GM18508 (cell line): ENCODE results near the gene TYROBP.
"Not testable (repeated sequence)": the region's sequence is repeated elsewhere in the genome, so short reads cannot be mapped to it uniquely, and the experiment has no call there.

Source experiments
- ATAC-seq: cut with Tn5 transposase; IDR thresholded peaks from one replicate; pipeline ENCODE4 v1.9.1; 2021; ENCODE audit warnings: moderate number of reproducible peaks; ENCODE audit not compliant: insufficient read depth, unreplicated experiment

TYROBP gene

DNA sequence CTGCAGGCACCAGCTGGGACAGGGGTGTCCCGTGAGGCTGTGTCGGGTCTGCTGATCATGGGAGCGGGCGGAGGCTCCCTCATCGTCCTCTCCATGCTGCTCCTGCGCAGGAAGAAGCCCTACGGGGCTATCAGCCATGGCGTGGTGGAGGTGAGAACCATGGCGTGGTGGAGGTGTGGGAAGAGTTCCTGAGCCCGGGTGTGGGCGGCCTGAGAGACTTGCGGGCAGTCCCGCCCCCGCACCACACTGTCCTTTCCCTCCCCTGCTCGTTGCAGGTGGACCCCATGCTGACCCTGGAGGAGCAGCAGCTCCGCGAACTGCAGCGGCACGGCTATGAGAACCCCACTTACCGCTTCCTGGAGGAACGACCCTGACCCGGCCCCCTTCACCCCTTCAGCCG is 29.0 kb downstream of the TYROBP start:
- no peak for ATAC-seq

DNA sequence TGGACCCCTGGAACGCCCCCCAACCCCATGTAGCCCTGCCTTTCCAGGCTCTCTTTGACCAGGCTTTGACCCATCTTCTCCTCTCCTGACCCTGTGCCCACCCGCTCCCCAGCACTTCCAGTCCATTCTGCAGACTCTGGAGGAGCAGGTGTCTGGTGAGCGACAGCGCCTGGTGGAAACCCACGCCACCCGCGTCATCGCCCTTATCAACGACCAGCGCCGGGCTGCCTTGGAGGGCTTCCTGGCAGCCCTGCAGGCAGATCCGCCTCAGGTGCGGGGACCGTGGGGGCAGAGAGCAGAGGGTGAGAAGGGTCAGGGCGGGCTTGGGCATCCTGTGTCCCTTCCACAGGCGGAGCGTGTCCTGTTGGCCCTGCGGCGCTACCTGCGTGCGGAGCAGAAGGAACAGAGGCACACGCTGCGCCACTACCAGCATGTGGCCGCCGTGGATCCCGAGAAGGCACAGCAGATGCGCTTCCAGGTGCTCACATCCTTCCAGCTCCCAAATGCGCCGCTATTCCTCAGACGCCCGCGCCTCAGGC is 33.6 kb downstream of the TYROBP start:
- ATAC-seq, result no peak

DNA sequence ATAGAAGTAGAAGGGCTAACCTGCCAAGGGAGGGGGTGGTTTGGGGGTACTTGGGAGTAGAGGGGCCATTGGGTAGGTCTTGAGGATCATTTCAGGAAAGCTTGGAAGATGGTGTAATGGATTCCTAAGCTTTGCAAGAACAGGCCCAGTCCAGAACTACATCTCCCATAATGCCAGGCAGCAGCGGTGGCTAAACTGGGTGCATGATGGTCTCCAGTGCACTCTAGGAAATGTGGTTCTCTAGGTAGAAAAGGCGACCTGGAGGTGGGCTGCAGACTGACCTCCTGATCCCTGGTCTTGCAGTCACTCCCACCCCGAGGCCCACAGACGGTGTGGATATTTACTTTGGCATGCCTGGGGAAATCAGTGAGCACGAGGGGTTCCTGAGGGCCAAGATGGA is 35.9 kb downstream of the TYROBP start:
- ATAC-seq, result no peak

DNA sequence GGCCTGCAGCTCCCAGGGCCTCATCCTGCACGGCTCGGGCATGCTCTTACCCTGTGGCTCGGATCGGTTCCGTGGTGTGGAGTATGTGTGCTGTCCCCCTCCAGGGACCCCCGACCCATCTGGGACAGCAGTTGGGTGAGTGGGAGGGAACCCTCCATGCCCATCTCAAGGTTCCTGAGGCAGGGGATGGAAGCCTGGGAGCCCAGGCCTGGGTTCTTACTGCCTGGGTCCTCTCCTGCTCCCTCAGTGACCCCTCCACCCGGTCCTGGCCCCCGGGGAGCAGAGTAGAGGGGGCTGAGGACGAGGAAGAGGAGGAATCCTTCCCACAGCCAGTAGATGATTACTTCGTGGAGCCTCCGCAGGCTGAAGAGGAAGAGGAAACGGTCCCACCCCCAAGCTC is 36.5 kb downstream of the TYROBP start:
- no peak for ATAC-seq

DNA sequence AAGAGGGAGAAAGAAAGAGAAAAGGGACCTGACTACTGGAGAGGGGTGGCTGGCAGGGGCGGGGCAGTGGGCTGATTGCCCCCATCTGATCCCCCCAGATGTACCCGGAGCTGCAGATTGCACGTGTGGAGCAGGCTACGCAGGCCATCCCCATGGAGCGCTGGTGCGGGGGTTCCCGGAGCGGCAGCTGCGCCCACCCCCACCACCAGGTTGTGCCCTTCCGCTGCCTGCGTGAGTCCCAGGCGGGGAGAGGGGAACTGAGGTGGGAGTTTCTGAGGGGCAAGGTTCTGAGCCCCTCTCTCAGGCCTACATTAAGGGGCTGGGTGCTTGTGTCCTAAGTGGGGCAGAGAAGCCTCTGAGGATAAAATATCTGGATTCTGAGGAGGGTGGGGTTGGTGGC is 37.3 kb downstream of the TYROBP start:
- ATAC-seq, result no peak

DNA sequence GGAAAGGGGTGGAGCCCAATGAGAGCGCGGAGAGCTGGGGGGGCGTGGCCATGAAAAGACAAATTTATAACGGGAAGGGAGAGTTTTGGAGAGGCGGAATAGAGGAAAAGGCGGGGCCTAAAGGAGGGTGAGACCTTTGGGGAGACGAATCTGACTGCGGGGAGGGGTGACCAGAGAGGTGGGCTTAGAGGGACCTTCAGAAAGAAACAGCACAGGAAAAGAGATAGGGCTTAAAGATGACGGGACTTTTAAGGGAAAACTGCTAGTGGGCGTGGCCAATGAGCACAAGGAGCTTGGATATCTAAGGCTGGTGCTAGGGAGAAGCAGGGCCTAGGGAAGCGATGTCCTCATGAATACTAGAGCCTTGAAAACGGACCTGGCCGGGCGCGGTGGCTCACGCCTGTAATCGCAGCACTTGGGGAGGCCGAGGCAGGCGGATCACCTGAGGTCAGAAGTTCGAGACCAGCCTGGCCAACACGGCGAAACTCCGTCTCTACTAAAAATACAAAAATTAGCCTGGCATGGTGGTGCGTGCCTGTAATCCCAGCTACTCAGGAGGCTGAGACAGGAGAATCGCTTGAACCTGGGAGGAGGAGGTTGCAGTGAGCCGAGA is 37.9 kb downstream of the TYROBP start:
- not testable (repeated sequence) for ATAC-seq

DNA sequence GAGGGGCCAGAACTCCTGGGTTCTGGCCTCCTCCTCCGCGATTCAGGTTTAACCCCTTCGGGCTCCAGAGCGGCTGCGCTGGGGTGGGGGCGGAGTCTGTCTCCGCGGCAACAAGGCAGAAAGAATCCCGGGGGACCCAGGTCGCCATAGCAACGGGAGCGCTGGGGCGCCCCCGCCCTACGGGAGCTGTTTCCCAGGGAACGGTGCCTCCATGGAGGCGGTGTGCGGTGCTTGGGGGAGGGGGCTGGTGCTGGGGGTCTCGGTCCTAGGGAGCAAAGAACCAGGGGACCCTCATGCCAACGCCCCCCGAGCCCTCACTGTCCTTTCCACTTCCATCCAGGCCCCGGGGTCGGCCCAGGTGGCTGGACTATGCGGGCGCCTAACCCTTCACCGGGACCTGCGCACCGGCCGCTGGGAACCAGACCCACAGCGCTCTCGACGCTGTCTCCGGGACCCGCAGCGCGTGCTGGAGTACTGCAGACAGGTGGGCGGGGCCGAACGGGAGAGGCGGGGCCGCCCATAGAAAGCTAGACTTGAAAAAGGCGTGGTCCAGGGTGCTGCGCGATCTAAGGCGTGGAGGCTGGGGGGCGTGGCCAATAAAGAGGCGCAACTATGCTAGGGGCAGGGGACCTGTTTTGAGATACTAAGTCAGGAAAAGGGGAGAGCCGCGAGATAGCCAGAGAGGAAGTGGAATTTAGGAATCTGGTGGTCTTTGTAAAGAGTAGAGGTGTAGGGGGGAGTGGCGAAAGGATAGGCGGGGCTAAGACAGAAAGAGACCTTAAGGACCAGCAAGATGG is 38.6 kb downstream of the TYROBP start:
- ATAC-seq, result no peak

DNA sequence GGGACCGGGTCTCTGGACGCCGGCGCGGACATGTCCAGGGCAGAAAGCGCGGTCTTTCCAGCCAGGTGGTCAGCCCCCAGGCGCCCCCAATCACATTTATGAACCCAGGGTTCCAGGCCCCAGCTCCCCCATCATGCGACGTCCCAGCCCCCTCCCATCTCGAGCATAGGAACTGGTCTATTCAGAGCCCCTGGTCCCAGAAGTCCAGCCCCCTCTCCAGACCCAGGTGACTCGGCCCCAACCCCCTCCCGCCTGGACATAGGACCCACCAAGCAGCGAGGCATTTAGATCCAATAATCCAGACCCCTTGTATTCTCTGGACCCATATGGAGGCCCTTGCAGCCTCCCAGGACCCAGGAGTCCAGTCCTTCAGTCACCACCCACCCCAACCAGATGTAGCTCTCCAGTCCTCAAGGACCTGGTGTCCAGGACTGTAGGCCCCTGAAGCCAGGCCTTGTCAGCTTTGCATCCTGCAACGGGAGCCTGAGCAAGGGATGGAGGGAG is 39.2 kb downstream of the TYROBP start:
- ATAC-seq, result no peak

DNA sequence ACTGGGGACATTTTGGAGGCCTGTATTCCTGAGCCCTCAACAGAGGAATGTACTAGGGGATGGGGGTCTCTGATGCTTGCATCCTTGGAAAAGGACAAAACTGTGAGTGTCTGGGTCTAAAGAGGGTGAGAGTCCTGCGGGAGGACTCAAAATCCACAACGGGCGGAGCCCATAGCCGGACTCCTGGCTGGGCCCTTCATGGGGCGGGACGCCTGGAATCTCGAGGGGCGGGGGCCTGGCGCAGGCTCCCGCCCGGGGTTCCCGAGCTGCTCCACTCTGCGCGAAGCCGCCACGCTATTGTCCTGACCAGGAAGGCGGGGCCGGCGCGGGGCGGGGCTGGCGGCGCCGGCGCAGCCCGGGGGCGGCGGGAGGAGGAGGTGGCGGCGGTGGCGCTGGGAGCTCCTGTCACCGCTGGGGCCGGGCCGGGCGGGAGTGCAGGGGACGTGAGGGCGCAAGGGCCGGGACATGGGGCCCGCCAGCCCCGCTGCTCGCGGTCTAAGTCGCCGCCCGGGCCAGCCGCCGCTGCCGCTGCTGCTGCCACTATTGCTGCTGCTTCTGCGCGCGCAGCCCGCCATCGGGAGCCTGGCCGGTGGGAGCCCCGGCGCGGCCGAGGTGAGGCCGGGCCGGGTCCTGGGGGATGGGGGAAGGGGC is 39.8 kb downstream of the TYROBP start, which contains the start of gene APLP1:
Gene APLP1 (plus strand): TSS at position 403 of the 651 bp plus-strand sequence. CDS start 63 bp downstream, at position 466.
- no peak for ATAC-seq

DNA sequence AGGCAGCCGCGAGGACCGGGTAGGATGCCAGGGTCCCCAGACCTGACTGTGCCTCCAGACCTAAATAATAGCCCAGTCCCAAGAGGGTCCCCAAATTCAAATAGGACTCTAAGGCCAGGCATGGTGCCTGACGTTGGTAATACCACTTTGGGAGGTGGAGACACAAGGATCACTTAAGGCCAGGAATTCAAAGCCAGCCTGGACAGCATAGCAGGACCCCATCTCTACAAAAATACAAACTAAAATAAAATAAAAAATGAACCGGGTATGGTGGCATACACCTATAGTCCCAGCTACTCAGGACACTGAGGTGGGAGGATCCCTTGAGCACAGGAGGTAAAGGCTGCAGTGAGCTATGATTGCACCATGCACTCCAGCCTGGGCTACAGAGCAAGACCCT is 45.1 kb downstream of the TYROBP start:
- no peak for ATAC-seq

DNA sequence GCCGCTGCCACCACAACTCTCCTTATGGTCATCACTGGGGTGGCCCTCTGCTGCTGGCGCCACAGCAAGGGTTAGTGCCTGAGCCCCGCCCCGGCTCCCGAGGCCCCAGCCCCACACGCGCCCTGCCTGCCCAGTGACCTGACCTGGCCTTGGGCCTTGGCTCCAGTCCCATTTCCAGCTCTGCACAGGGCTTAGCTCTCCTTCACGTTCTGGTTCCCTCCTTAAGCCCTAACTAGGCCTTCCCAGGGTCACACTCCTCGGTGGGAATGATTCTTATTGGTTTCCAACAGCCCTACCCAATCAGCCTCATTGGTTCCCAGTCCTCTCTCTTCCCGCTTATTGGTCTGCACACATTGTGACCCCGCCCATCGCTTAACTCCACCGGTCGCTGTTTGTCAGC is 45.6 kb downstream of the TYROBP start:
- no peak for ATAC-seq

DNA sequence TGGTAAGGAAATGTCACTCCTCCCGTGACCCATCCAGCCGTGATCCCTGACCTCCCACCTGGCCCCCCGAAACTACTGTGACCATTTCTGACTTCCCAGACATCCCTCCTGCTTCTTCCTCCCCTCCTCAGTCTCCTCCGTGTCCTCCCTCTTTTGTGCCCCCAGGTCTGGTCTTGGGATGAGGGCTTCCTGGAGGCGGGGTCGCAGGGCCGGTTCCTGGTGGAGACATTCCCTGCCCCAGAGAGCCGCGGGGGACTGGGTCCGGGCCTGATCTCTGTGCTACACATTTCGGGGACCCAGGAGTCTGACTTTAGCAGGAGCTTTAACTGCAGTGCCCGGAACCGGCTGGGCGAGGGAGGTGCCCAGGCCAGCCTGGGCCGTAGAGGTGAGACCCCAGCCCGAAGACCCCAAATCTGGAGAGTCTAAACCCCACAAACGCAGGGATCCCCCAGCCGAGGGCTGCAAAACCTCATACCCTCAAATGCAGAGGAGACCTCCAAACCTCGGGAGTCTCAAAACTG is 46.4 kb downstream of the TYROBP start:
- no peak for ATAC-seq

DNA sequence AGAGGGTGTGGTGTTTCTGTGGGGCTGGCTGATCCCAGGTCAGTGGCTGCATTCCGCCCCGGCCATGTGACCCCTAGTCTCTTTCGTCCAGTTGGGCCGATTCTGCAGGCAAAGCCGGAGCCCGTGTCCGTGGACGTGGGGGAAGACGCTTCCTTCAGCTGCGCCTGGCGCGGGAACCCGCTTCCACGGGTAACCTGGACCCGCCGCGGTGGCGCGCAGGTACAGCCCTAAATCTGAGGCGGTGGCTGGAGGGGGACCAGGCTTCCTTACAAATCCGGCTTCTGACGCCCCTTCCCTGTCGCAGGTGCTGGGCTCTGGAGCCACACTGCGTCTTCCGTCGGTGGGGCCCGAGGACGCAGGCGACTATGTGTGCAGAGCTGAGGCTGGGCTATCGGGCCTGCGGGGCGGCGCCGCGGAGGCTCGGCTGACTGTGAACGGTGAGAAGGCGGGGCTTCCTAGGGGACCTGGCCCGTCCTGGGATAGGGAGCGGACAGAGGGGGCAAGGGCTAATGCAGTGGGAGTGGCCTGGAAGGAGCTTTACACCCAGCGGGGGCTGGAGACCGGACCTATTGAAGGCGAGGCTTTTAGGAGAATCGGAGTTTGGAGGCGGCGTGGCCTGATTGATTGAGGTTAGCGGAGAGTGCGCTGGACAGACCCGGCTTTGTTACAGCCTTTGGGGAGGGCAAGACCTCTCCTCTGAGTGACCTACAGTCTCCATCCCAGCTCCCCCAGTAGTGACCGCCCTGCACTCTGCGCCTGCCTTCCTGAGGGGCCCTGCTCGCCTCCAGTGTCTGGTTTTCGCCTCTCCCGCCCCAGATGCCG is 47.1 kb downstream of the TYROBP start:
- no peak for ATAC-seq

DNA sequence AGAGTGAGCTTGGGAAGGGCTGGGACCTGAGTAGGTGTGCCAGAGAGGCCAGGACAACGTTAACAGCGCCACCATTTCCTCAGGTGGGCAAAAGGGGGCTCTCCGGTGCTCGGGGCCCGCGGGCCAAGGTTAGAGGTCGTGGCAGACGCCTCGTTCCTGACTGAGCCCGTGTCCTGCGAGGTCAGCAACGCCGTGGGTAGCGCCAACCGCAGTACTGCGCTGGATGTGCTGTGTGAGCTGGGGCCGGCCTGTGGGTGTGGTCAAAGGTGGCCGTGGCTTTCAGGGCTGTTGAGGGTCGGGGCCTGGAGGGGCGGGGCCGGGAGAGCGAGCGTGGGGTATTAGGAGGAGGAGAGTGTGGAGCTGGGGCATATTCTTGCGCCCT is 47.7 kb downstream of the TYROBP start:
- no peak for ATAC-seq

DNA sequence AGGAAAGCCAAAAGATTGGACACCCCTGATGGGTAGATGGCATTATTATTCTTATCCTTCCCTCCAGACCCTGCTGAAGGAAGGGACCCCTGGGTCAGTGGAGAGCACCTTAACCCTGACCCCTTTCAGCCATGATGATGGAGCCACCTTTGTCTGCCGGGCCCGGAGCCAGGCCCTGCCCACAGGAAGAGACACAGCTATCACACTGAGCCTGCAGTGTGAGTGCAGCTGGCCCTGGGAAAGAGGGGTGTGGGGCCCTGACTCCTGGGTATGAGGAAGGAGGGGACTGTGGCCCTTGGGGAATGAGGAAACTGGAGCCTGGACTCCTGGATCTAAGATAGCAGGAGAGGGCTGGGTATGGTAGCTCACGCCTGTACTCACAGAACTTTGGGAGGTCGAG is 48.7 kb downstream of the TYROBP start:
- ATAC-seq, result no peak

DNA sequence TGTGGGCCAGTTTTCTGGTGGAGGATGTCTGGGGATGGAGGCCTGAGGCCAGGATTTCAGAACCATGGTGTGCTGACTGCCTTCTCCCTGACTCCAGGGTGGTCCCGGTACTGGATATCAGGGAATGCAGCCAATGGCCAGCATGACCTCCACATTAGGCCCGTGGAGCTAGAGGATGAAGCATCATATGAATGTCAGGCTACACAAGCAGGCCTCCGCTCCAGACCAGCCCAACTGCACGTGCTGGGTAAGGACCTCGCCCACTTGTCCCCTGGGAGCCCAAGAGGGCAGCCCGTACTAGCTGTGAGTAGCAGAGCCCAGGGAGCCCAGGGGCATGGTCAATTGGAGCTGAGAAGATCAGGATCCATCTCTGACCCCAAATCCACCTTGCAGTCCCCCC is 49.8 kb downstream of the TYROBP start:
- ATAC-seq, result no peak

DNA sequence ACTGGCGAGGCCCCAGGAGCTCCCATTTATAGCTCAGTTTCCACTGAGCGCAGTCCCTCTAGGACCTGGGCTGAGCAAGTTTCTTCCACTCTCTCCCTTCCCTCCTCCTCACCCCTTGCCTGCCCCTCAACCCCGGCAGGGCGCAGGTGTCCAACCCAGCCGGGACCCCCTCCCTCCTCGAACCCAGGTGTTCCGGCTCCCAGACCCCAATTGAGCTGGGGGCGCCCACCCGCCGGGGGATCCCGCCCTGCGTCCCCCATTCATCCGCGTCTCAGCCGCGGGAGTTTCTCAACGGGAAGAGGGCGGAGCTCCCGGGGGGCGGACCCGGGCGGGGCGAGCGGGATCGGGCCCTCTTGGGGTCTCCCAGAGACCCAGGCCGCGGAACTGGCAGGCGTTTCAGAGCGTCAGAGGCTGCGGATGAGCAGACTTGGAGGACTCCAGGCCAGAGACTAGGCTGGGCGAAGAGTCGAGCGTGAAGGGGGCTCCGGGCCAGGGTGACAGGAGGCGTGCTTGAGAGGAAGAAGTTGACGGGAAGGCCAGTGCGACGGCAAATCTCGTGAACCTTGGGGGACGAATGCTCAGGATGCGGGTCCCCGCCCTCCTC is 51.4 kb downstream of the TYROBP start, which contains the start of gene KIRREL2:
Gene KIRREL2 (plus strand): TSS at position 366 of the 604 bp plus-strand sequence. CDS start 209 bp downstream, at position 575.
- no peak for ATAC-seq
